WTC11 (cell line): ENCODE results near the gene VAT1. TPM values are rescaled to one million over a fixed set of nuclear protein-coding genes. Genes with fewer than 3 reads are reported as not detected.

Experiments
- ATAC-seq: fragments of 200-7000 bp; cut with Tn5 transposase; 2 replicates; pipeline ENCODE4 v1.10.0; 2021; ENCODE audit warnings: mild to moderate bottlenecking, moderate library complexity
- CTCF ChIA-PET: fragments of 300-600 bp; sonication (Branson Sonifier 250); formaldehyde crosslinking; loops from one replicate; lab custom pipeline; 2021; ENCODE audit warnings: antibody characterized with exemption; lab: Charles Lee
- POLR2A ChIA-PET: fragments of 350-600 bp; sonication (Branson Sonifier 250); formaldehyde crosslinking; loops from one replicate; lab custom pipeline; 2021; ENCODE audit warnings: antibody characterized with exemption; lab: Charles Lee
- DNase-seq: peaks from one replicate; pipeline ENCODE4 v3.0.0; 2021; ENCODE audit warnings: low spot score
- H3K27ac Mint-ChIP-seq: 2 replicates; pipeline ENCODE4 v1.8.0; 2021; ENCODE audit warnings: mixed read lengths
- H3K27me3 Mint-ChIP-seq: 2 replicates; pipeline ENCODE4 v1.8.0; 2021; ENCODE audit warnings: low read depth, mild to moderate bottlenecking, moderate library complexity, mixed read lengths
- H3K36me3 Mint-ChIP-seq: 2 replicates; pipeline ENCODE4 v1.8.0; 2021; ENCODE audit warnings: mixed read lengths
- H3K4me1 Mint-ChIP-seq: 2 replicates; pipeline ENCODE4 v1.8.0; 2022; ENCODE audit warnings: mixed read lengths
- H3K4me3 Mint-ChIP-seq: 2 replicates; pipeline ENCODE4 v1.8.0; 2021; ENCODE audit warnings: mild to moderate bottlenecking, moderate library complexity, mixed read lengths
- H3K9me3 Mint-ChIP-seq: 2 replicates; pipeline ENCODE4 v1.8.0; 2021; ENCODE audit warnings: mixed read lengths
- AFF4 ChIP-seq: sonication (generic); formaldehyde crosslinking; IDR thresholded peaks from 2 replicates; pipeline ENCODE4 v1.8.1; 2023; ENCODE audit warnings: mild to moderate bottlenecking, missing genetic modification reagents, borderline replicate concordance
- ATF3 ChIP-seq: sonication (generic); formaldehyde crosslinking; conservative IDR thresholded peaks from 2 replicates; pipeline ENCODE4 v1.8.1; 2022; ENCODE audit warnings: mild to moderate bottlenecking, missing genetic modification reagents
- EMX1 ChIP-seq: fragments of 250-450 bp; sonication (Bioruptor Pico); IDR thresholded peaks from 2 replicates; pipeline ENCODE4 v1.8.0; 2021; ENCODE audit warnings: mild to moderate bottlenecking
- JUN ChIP-seq: sonication (generic); formaldehyde crosslinking; IDR thresholded peaks from 2 replicates; pipeline ENCODE4 v1.8.0; 2023; ENCODE audit warnings: mild to moderate bottlenecking, missing genetic modification reagents
- NFATC4 ChIP-seq: fragments of 250-450 bp; sonication (Bioruptor Pico); IDR thresholded peaks from 2 replicates; pipeline ENCODE4 v1.9.0; 2021; ENCODE audit warnings: mild to moderate bottlenecking
- PRDM15 ChIP-seq: sonication (generic); formaldehyde crosslinking; IDR thresholded peaks from 2 replicates; pipeline ENCODE4 v1.8.0; 2022; ENCODE audit warnings: missing genetic modification reagents
- RELA ChIP-seq: sonication (generic); formaldehyde crosslinking; IDR thresholded peaks from 2 replicates; pipeline ENCODE4 v1.8.1; 2022; ENCODE audit warnings: missing genetic modification reagents, mild to moderate bottlenecking, borderline replicate concordance
- RORB ChIP-seq: fragments of 250-450 bp; sonication (Bioruptor Pico); IDR thresholded peaks from 2 replicates; pipeline ENCODE4 v1.9.0; 2021; ENCODE audit warnings: mild to moderate bottlenecking
- TEAD4 ChIP-seq: sonication (generic); formaldehyde crosslinking; IDR thresholded peaks from 2 replicates; pipeline ENCODE4 v1.8.0; 2022; ENCODE audit warnings: mild to moderate bottlenecking, missing genetic modification reagents
- ZNF232 ChIP-seq: sonication (generic); formaldehyde crosslinking; IDR thresholded peaks from 2 replicates; pipeline ENCODE4 v1.8.0; 2022; ENCODE audit warnings: mild to moderate bottlenecking, missing genetic modification reagents
- ZNF512 ChIP-seq: sonication (generic); formaldehyde crosslinking; IDR thresholded peaks from 2 replicates; pipeline ENCODE4 v1.8.1; 2022; ENCODE audit warnings: missing genetic modification reagents, borderline replicate concordance
- ZNF532 ChIP-seq: fragments of 250-450 bp; sonication (Bioruptor Pico); IDR thresholded peaks from 2 replicates; pipeline ENCODE4 v1.9.0; 2021; ENCODE audit warnings: mild to moderate bottlenecking, borderline replicate concordance
- ZNF671 ChIP-seq: fragments of 250-450 bp; sonication (Bioruptor Pico); IDR thresholded peaks from 2 replicates; pipeline ENCODE4 v1.8.0; 2021; ENCODE audit warnings: mild to moderate bottlenecking
- total RNA-seq: library from RNA; stranded (reverse); gene quantifications from 3 replicates; pipeline ENCODE4 v1.2.3, GENCODE V29; 2021

VAT1 gene
- total RNA-seq, 1 experiment from 2014 or later = 298 TPM

GRCh38 chr17:43031666-43032065 is 9.5 kb upstream of the VAT1 start:
- no peak for DNase-seq
- H3K27me3 Mint-ChIP-seq = peaks cover 3% of the 10 kb centered on the region; the same call in 1 of the 2 replicates
- H3K27ac Mint-ChIP-seq = peak overlapping the region; percentile 65
- peaks cover 9% of the 10 kb centered on the region for H3K36me3 Mint-ChIP-seq
- H3K4me1 Mint-ChIP-seq = peaks cover 77% of the 10 kb centered on the region
- TF ChIP-seq ZNF232 (CRISPR knock-in tag) (no peak), AFF4 (CRISPR knock-in tag) (no peak), ZNF532 (no peak), RORB (CRISPR knock-in tag) (no peak), PRDM15 (CRISPR knock-in tag) (no peak), JUN (CRISPR knock-in tag) (no peak), ZNF671 (no peak), RELA (CRISPR knock-in tag) (no peak)
- TF ChIP-seq, all 79 proteins: peak for 0
- ChIA-PET CTCF (interaction anchor here (1.2 kb wide), 1 partner anchor 34 kb away, joined by 3 read pairs; the partner anchor contains the start of gene RPL27), POLR2A (interaction anchor here (0.7 to 1.4 kb wide), 3 partner anchors 10 to 1510 kb away, joined by 3 to 4 read pairs (median 3); partner anchors contain the start of gene VAT1)
- Mint-ChIP-seq H3K9me3 (no peaks in the 10 kb centered on the region), H3K4me3 (no peak overlapping the region)
- no peak for ATAC-seq

GRCh38 chr17:43030137-43030767 is 8.1 kb upstream of the VAT1 start:
- peaks cover 72% of the 10 kb centered on the region for H3K4me1 Mint-ChIP-seq
- POLR2A ChIA-PET = no interaction called here
- peak overlapping the region; percentile 68 for H3K27ac Mint-ChIP-seq
- H3K36me3 Mint-ChIP-seq = peaks cover 9% of the 10 kb centered on the region
- H3K4me3 Mint-ChIP-seq = no peak overlapping the region
- CTCF ChIA-PET = interaction anchor here (0.6 kb wide), 1 partner anchor 95 kb away, joined by 4 read pairs; the partner anchor contains the start of gene BRCA1
- TF ChIP-seq ATF3 (CRISPR knock-in tag) (no peak), TEAD4 (CRISPR knock-in tag) (no peak), ZNF512 (CRISPR knock-in tag) (no peak), NFATC4 (CRISPR knock-in tag) (no peak), EMX1 (no peak)
- no peaks in the 10 kb centered on the region for H3K9me3 Mint-ChIP-seq
- peaks cover 3% of the 10 kb centered on the region; the same call in 1 of the 2 replicates for H3K27me3 Mint-ChIP-seq
- ATAC-seq (no peak), DNase-seq (no peak)
